Measurements from ENCODE around the gene CHRNB1.

DNA sequence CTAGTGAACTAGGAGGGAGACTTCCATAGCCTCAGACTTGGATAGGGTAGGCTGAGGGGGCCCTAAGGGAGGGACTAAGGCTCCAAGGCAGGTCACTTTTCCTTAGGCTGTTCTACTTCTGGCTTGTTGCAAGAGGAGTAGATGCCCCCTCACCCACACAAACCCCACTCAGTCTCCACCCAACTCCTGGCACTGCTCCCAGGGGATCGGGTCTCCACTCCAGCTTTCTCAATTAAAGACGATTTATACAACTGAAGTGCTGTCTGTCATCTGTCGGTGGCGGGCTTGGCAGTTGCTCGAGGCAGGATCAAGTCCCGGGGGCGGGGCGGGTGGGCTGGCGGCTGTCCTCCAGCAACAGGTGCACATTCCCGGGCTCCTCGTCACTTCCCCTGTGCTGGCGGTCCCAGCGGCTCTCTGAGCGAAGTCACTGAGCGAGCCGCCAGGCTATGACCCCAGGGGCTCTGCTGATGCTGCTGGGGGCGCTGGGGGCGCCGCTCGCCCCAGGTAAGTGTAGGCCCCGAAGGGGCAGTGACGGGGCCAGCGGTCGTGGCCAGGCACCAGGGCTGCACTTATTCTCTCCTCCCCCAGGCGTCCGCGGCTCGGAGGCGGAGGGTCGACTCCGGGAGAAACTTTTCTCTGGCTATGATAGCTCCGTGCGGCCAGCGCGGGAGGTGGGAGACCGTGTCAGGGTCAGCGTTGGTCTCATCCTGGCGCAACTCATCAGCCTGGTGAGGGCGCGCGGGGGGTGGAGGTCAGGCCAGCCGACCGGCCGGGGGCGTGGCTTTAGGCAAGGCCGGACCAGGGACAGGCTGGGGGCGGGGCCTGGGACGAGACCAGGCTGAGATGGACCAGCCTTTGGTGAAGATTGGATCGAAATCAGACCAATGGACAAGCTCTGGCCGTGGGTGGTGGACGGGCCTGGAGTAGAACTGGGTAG, at the start of gene CHRNB1:
- TF ChIP-seq, protein P1, sequence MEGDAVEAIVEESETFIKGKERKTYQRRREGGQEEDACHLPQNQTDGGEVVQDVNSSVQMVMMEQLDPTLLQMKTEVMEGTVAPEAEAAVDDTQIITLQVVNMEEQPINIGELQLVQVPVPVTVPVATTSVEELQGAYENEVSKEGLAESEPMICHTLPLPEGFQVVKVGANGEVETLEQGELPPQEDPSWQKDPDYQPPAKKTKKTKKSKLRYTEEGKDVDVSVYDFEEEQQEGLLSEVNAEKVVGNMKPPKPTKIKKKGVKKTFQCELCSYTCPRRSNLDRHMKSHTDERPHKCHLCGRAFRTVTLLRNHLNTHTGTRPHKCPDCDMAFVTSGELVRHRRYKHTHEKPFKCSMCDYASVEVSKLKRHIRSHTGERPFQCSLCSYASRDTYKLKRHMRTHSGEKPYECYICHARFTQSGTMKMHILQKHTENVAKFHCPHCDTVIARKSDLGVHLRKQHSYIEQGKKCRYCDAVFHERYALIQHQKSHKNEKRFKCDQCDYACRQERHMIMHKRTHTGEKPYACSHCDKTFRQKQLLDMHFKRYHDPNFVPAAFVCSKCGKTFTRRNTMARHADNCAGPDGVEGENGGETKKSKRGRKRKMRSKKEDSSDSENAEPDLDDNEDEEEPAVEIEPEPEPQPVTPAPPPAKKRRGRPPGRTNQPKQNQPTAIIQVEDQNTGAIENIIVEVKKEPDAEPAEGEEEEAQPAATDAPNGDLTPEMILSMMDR (IDR thresholded peaks at IDR 0.05) = peak in 1 of 3 donors; percentile 11
- TF ChIP-seq POLR2AphosphoS5 (IDR thresholded peaks at IDR 0.05) (no peak), POLR2A (IDR thresholded peaks at IDR 0.05) (no peak)
